Activated T-cell treated with anti-CD3 and anti-CD28 coated beads, Interleukin-2, amount 50 U/mL, for 4 hours (primary cell): ENCODE results near the gene KREMEN2. TPM values are rescaled to one million over a fixed set of nuclear protein-coding genes. Genes with fewer than 3 reads are reported as not detected.
A peak's percentile ranks its signal among the peaks of the same experiment; 100 is the strongest.

Source experiments
- ATAC-seq, 2 donors: fragments of 200-7000 bp; cut with Tn5 transposase; one replicate each; pipeline ENCODE4 v1.10.0; 2021
- DNase-seq: peaks from one replicate; pipeline ENCODE4 v3.0.0-alpha.2; 2020
- H3K27me3 Mint-ChIP-seq: one replicate; pipeline ENCODE4 v1.8.0; 2021; ENCODE audit warnings: low read depth, mixed read lengths
- H3K36me3 Mint-ChIP-seq: one replicate; pipeline ENCODE4 v1.8.0; 2022; ENCODE audit warnings: mixed read lengths; ENCODE audit not compliant: insufficient read depth
- H3K4me1 Mint-ChIP-seq: one replicate; pipeline ENCODE4 v1.8.0; 2021; ENCODE audit warnings: low read depth, mixed read lengths
- H3K4me3 Mint-ChIP-seq: one replicate; pipeline ENCODE4 v1.8.0; 2021; ENCODE audit warnings: mild to moderate bottlenecking, moderate library complexity, mixed read lengths
- H3K9me3 Mint-ChIP-seq: one replicate; pipeline ENCODE4 v1.8.0; 2021; ENCODE audit warnings: mixed read lengths
- total RNA-seq, 3 donors: library from RNA; stranded (reverse); gene quantifications; one replicate each; pipeline ENCODE4 v1.2.1, GENCODE V29; 2021

The KREMEN2 gene
- total RNA-seq, 3 donors from 2014 or later, result 0.11 TPM; not detected in 1

GRCh38 chr16:2950773-2951172 lies 13.3 kb upstream of the KREMEN2 start:
- Mint-ChIP-seq H3K36me3 (peaks cover 11% of the 10 kb centered on the region), H3K9me3 (no peaks in the 10 kb centered on the region), H3K4me1 (no peaks in the 10 kb centered on the region), H3K27me3 (peaks cover 7% of the 10 kb centered on the region), H3K4me3 (no peak overlapping the region)
- DNase-seq, result no peak
- ATAC-seq, result no peak

- ATAC-seq (no peak), DNase-seq (no peak)
- Mint-ChIP-seq H3K4me1 (no peaks in the 10 kb centered on the region), H3K4me3 (no peak overlapping the region), H3K27me3 (peaks cover 18% of the 10 kb centered on the region), H3K36me3 (peaks cover 5% of the 10 kb centered on the region), H3K9me3 (no peaks in the 10 kb centered on the region)
Observed at GRCh38 chr16:2952679-2953078, 11.4 kb upstream of the KREMEN2 start.

GRCh38 chr16:2953706-2954627 lies 10.1 kb upstream of the KREMEN2 start:
- H3K4me3 Mint-ChIP-seq, result no peak overlapping the region
- no peaks in the 10 kb centered on the region for H3K4me1 Mint-ChIP-seq
- H3K36me3 Mint-ChIP-seq, result peaks cover 5% of the 10 kb centered on the region
- no peak for DNase-seq
- H3K9me3 Mint-ChIP-seq, result no peaks in the 10 kb centered on the region
- ATAC-seq, result no peak
- peaks cover 18% of the 10 kb centered on the region for H3K27me3 Mint-ChIP-seq

- Mint-ChIP-seq H3K36me3 (no peaks in the 10 kb centered on the region), H3K27me3 (peaks cover 18% of the 10 kb centered on the region), H3K9me3 (no peaks in the 10 kb centered on the region), H3K4me1 (no peaks in the 10 kb centered on the region), H3K4me3 (no peak overlapping the region)
- DNase-seq (no peak), ATAC-seq (no peak)
Observed at GRCh38 chr16:2954656-2955381, 9.3 kb upstream of the KREMEN2 start.

GRCh38 chr16:2955438-2955778 lies 8.7 kb upstream of the KREMEN2 start:
- DNase-seq (no peak), ATAC-seq (no peak)
- Mint-ChIP-seq H3K4me1 (no peaks in the 10 kb centered on the region), H3K27me3 (peaks cover 20% of the 10 kb centered on the region), H3K36me3 (no peaks in the 10 kb centered on the region), H3K9me3 (no peaks in the 10 kb centered on the region), H3K4me3 (no peak overlapping the region)

- ATAC-seq (peak in 1 of 2 donors; percentile 40), DNase-seq (no peak)
- H3K4me1 Mint-ChIP-seq, result no peaks in the 10 kb centered on the region
- no peak overlapping the region for H3K4me3 Mint-ChIP-seq
- peaks cover 21% of the 10 kb centered on the region for H3K27me3 Mint-ChIP-seq
- no peaks in the 10 kb centered on the region for H3K9me3 Mint-ChIP-seq
- no peaks in the 10 kb centered on the region for H3K36me3 Mint-ChIP-seq
Observed at GRCh38 chr16:2955779-2956578, 8.1 kb upstream of the KREMEN2 start.

- H3K9me3 Mint-ChIP-seq, result no peaks in the 10 kb centered on the region
Observed at GRCh38 chr16:2956579-2956956, 7.5 kb upstream of the KREMEN2 start.

GRCh38 chr16:2959206-2959605 lies 4.9 kb upstream of the KREMEN2 start:
- Mint-ChIP-seq H3K36me3 (no peaks in the 10 kb centered on the region), H3K9me3 (no peaks in the 10 kb centered on the region), H3K4me3 (no peak overlapping the region), H3K4me1 (peaks cover 11% of the 10 kb centered on the region), H3K27me3 (peaks cover 29% of the 10 kb centered on the region)
- no peak for ATAC-seq
- no peak for DNase-seq

More at GRCh38 chr16:2956579-2956956, 7.5 kb upstream of the KREMEN2 start:
- Mint-ChIP-seq H3K4me3 (no peak overlapping the region), H3K36me3 (no peaks in the 10 kb centered on the region), H3K4me1 (no peaks in the 10 kb centered on the region), H3K27me3 (peaks cover 24% of the 10 kb centered on the region)
- ATAC-seq (no peak), DNase-seq (no peak)

GRCh38 chr16:2960183-2961010 lies 3.7 kb upstream of the KREMEN2 start:
- DNase-seq (no peak), ATAC-seq (no peak)
- Mint-ChIP-seq H3K27me3 (peaks cover 29% of the 10 kb centered on the region), H3K9me3 (no peaks in the 10 kb centered on the region), H3K4me3 (no peak overlapping the region), H3K4me1 (peaks cover 14% of the 10 kb centered on the region), H3K36me3 (no peaks in the 10 kb centered on the region)

- Mint-ChIP-seq H3K36me3 (no peaks in the 10 kb centered on the region), H3K27me3 (peaks cover 26% of the 10 kb centered on the region), H3K9me3 (no peaks in the 10 kb centered on the region), H3K4me3 (no peak overlapping the region), H3K4me1 (peaks cover 16% of the 10 kb centered on the region)
- ATAC-seq, result no peak
- DNase-seq, result no peak
Observed at GRCh38 chr16:2962334-2963073, 1.6 kb upstream of the KREMEN2 start.

GRCh38 chr16:2963074-2963722 lies 877 bp upstream of the KREMEN2 start:
- Mint-ChIP-seq H3K4me1 (peaks cover 20% of the 10 kb centered on the region), H3K4me3 (peak overlapping the region; percentile 75), H3K9me3 (no peaks in the 10 kb centered on the region), H3K27me3 (peaks cover 30% of the 10 kb centered on the region), H3K36me3 (no peaks in the 10 kb centered on the region)
- DNase-seq (peak; percentile 54), ATAC-seq (no peak)

- Mint-ChIP-seq H3K4me1 (peaks cover 25% of the 10 kb centered on the region), H3K4me3 (peak overlapping the region; percentile 75)
Observed at GRCh38 chr16:2964475-2965336, 631 bp downstream of the KREMEN2 start.

More at GRCh38 chr16:2964475-2965336, 631 bp downstream of the KREMEN2 start:
- Mint-ChIP-seq H3K36me3 (no peaks in the 10 kb centered on the region), H3K9me3 (no peaks in the 10 kb centered on the region), H3K27me3 (peaks cover 37% of the 10 kb centered on the region)
- ATAC-seq (peak; percentile 11 to 22), DNase-seq (peak; percentile 26)
